ENCODE measurements around the gene SF3B2.
"Not testable (repeated sequence)": the region's sequence is repeated elsewhere in the genome, so short reads cannot be mapped to it uniquely, and the experiment has no call there.

SF3B2 gene

GRCh38 chr11:66080055-66080817, 28.1 kb downstream of the SF3B2 start:
- DNase-seq, result peak; percentile 74

DNA sequence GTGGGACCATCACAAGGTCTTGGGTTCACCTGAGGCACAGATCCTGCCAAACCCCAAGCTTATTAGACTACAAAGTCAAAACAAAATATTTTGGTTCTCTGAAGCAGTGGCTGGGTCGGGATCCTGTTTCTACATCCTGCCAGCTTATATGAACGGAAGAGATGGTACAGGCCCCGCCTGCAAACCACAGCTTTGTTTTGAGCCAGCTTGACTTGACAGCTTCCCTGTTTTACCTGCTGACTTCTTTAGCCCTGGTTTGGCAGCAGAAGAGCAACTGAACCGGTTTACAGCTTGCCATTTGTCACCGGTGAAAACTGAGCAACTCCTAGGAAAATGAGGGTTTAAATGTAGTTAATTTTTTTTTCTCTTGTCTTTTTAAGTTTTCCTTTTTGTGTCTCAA, 29.3 kb downstream of the SF3B2 start:
- DNase-seq, result peak; percentile 78

DNA sequence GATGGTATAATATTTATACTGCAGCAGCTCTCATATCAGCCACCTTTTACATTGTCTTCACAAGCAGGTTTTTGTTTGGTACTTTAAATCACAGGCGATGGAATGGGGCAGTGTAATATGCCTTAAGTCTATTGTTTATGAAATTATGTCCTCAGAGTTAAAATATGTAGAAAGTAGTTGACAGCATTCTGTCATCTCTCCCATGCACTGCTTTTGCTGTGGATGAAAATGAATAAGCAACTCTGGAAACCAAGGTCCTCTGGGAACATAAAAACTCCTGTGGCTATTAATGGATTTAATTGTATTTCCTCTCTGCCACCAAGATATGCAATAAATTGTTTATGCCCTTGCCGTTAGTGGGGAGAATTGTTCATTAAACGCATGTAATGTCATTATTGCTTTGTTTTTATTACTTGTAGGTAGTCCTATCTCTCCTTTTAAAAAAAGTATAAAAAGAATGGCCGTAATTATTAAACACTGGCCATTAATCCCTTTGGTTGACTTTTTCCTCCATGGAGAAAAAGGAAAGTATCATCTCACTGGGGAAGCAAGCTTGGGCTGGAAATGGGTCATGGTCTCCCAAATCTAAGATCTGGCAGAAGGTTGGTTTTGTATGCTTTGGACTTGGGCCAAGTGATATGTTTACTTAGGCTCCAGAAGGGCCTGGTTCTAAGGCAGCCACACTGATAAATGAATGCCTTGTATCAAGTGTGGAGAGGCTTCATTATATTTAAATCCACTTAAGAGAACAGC, 31.0 kb downstream of the SF3B2 start:
- no peak for DNase-seq

DNA sequence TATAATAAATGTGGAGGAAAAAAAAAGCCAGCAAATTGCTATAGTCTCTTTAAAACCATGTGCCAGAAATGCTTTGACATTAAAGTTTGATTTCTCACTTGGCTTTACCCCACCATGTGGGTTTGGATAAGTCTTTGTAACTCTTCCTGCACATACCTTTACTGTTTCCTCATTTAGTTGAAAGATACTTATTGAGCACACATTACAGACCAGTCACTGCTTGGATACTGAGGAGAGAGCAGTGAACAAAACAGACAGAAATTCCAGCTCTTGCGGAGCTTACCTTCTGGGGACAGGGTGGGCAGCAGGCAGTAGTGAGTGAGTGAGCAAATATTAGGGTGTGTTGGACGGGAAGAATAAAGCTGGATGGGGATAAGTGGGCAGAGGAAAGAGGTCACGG, 31.6 kb downstream of the SF3B2 start:
- DNase-seq, result no peak

GRCh38 chr11:66084821-66085475, 32.8 kb downstream of the SF3B2 start:
- no peak for DNase-seq

- DNase-seq, result no peak
Measured at GRCh38 chr11:66087148-66087908, 35.2 kb downstream of the SF3B2 start.

DNA sequence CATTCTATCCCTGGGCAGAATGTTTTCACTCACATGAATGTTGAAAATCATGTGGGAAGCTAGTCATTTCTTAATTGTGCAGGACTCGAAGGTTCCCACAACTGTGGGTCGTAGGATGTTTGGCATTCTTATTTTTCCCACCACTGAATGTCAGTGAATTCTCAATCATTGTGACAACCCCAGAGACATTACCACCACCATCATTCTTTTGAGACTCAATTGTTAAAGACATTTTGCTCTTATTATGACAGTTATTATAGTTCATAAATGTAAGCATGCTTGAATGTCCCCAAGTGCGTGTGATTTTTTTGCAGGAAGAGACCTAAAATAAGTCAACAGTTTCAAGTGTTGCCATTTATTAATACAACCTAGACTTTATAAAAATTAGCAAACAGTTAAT, 36.9 kb downstream of the SF3B2 start:
- no peak for DNase-seq

DNA sequence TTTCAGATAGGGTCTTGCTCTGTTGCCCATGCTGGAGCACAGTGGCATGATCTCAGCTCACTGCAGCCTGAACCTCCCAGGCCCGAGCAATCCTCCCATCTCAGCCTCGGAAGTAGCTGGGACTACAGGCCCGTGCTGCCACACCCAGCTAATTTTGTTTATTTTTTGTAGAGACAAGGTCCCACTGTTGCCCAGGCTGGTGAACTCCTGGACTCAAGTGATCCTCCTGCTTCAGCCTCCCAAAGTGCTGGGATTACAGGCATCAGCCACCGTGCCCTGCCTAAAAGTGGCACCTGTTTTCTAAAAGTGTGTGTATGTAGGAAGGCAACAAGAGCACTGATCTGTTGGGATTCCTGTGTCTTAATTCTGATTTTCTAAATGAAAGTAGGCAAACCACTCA, 38.1 kb downstream of the SF3B2 start:
- DNase-seq, result no peak

DNA sequence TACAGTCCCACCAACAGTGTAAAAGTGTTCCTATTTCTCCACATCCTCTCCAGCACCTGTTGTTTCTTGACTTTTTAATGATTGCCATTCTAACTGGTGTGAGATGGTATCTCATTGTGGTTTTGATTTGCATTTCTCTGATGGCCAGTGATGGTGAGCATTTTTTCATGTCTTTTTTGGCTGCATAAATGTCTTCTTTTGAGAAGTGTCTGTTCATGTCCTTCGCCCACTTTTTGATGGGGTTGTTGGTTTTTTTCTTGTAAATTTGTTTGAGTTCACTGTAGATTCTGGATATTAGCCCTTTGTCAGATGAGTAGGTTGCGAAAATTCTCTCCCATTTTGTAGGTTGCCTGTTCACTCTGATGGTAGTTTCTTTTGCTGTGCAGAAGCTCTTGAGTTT, 40.0 kb downstream of the SF3B2 start:
- not testable (repeated sequence) for DNase-seq

GRCh38 chr11:66099746-66100145, 47.6 kb downstream of the SF3B2 start:
- DNase-seq, result not testable (repeated sequence)

- DNase-seq, result peak; percentile 65
Measured at GRCh38 chr11:66100272-66101065, 48.3 kb downstream of the SF3B2 start.

- no peak for DNase-seq
Measured at GRCh38 chr11:66101066-66101464, 48.9 kb downstream of the SF3B2 start.

DNA sequence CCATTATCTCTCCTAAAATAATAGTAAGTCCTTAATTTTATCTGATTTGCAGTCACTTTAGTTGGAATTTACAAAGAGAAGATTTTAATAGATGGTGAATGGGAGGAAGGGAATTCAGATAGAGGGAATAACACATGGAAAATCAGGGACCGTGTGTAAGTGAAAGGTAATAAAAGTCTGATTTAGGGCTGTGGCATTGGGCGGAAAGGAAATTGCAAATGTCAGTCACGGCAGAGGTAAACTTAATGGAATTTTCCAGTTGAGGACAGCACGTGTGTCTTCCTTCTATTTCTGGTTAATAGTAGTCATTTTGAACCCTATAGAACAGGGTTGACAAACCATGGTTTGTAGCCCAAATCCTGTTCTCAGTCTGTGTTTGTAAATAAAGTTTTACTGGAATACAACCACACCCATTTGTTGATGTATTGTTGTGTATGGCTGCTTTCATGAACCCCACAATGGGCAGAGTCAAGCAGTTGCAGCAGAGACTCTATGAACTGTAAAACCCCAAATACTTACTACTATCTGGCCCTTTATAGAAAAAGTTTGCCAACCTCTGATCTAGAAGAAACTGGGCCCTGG, 52.0 kb downstream of the SF3B2 start:
- DNase-seq, result no peak

GRCh38 chr11:66106786-66107599, 54.8 kb downstream of the SF3B2 start:
- no peak for DNase-seq

DNA sequence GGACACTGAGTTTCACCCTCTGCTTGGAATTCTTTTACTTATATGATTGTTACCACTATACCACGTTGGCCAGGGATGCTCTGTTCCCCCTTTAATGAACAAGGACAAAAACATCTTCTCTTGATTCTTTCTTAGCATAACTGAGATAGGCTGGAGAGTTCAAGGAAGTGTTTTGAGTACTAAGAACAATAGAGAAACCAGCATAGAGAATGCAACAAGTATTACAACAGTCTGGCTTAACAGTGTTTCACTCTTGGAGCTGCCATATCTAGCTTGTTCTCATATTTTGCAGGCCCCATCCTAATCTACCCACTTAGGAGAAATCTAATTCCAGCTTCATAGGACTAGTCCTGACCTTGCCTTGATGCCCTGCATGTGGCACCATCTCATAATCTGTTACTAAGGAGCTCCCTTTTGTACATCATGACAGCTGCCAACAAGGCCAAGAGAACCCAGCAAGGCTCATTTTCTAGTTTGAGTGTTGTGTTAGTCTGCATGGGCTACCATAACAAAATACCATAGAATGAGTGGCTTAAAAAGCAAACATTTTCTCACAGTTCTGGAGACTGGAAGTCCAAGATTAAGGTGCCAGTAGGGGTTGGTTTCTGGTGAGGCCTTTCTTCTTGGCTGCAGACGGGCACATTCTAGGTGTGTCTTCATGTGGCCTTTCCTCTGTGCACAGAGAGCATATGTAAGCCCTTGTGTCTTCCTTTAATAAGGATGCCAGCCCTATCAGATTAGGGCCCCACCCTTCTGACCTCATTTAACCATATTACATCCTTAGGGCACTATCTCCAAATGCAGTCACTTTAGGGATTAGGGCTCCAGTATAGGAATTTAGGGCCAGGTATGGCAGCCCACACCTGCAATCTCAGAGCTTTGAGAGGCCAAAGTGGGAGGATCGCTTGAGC, 55.7 kb downstream of the SF3B2 start:
- no peak for DNase-seq

DNA sequence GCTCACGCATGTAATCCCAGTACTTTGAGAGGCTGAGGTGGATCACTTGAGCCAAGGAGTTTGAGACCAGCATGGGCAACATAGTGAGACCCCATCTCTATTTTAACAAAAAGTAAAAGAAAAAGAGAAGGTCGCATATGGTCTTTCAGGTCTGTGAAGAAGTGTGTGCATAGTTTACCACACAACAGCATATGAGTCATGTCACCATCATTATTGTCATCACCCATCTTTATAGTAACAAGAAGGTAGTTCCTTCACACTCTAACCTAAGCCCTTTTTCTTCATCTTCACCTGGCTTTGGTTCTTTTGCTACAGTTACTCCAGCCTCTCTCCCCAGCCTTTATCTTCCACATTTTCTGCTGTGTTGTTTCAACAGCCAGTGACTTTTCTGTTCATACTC, 57.1 kb downstream of the SF3B2 start:
- DNase-seq, result no peak

DNA sequence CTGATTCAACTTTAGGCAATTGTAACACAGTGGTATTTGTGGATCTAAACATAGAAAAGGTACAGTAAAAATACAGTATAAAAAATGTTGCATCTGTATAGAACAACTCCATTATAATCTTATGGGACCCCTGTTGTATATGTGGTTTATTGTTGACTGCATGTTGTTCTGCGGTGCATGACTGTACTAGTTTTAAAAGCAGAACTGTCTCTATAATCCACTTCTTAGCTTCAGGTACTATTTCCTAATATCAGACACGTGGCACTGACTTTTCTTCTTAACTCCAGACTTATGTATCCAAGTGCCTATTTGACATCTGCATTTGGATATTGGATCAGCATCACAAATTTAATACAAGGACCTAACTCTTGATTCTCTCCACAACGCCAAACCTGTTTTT, 59.0 kb downstream of the SF3B2 start:
- no peak for DNase-seq

GRCh38 chr11:66112041-66112491, 59.9 kb downstream of the SF3B2 start:
- no peak for DNase-seq

- no peak for DNase-seq
Measured at GRCh38 chr11:66112601-66113499, 60.7 kb downstream of the SF3B2 start.

All from activated gamma-delta T cell treated with Interleukin-2 at 50 U/mL for 16 hours (primary cell).